NCI-H2029 (cell line): Measurements from ENCODE around the gene DUSP2.
A peak's percentile ranks its signal among the peaks of the same experiment; 100 is the strongest.

Experiments used
- DNase-seq: peaks from one replicate; lab custom pipeline; 2025; lab: John Stamatoyannopoulos, UW

DUSP2 gene

GRCh38 chr2:96131152-96131812 lies 14.0 kb downstream of the DUSP2 start:
- DNase-seq: no peak

GRCh38 chr2:96130483-96130882 lies 14.8 kb downstream of the DUSP2 start:
- DNase-seq: no peak

- no peak for DNase-seq
These were observed 15.6 kb downstream of the DUSP2 start for GRCh38 chr2:96129528-96130120.

GRCh38 chr2:96128456-96128855 lies 16.8 kb downstream of the DUSP2 start:
- no peak for DNase-seq

- DNase-seq: no peak
These were observed 20.6 kb downstream of the DUSP2 start for GRCh38 chr2:96124406-96125265.

- DNase-seq: no peak
These were observed 21.3 kb downstream of the DUSP2 start for GRCh38 chr2:96123936-96124335.

- DNase-seq: no peak
These were observed 21.9 kb downstream of the DUSP2 start for GRCh38 chr2:96123290-96123689.

GRCh38 chr2:96122391-96122790 lies 22.8 kb downstream of the DUSP2 start:
- no peak for DNase-seq

- DNase-seq: no peak
These were observed 23.8 kb downstream of the DUSP2 start for GRCh38 chr2:96121414-96121813.

- DNase-seq: no peak
These were observed 24.2 kb downstream of the DUSP2 start for GRCh38 chr2:96120991-96121390.

- DNase-seq: no peak
These were observed 25.0 kb downstream of the DUSP2 start for GRCh38 chr2:96120091-96120720.

- no peak for DNase-seq
These were observed 25.9 kb downstream of the DUSP2 start for GRCh38 chr2:96119389-96119751.

GRCh38 chr2:96118698-96119388 lies 26.4 kb downstream of the DUSP2 start:
- DNase-seq: no peak

GRCh38 chr2:96117701-96118588 lies 27.3 kb downstream of the DUSP2 start:
- no peak for DNase-seq

GRCh38 chr2:96116879-96117533 lies 28.2 kb downstream of the DUSP2 start:
- peak; percentile 28 for DNase-seq

GRCh38 chr2:96116424-96116878 lies 28.8 kb downstream of the DUSP2 start, which contains the start of gene ADRA2B:
TSS of gene ADRA2B (minus strand) at chr2:96116571. CDS start at chr2:96116149, 422 bp downstream.
- DNase-seq: peak; percentile 15

GRCh38 chr2:96115631-96116423 lies 29.4 kb downstream of the DUSP2 start:
- DNase-seq: no peak

GRCh38 chr2:96114903-96115581 lies 30.2 kb downstream of the DUSP2 start:
- no peak for DNase-seq

GRCh38 chr2:96114546-96114902 lies 30.7 kb downstream of the DUSP2 start:
- no peak for DNase-seq
